ENCODE measurements around the gene RPP21.

DNA sequence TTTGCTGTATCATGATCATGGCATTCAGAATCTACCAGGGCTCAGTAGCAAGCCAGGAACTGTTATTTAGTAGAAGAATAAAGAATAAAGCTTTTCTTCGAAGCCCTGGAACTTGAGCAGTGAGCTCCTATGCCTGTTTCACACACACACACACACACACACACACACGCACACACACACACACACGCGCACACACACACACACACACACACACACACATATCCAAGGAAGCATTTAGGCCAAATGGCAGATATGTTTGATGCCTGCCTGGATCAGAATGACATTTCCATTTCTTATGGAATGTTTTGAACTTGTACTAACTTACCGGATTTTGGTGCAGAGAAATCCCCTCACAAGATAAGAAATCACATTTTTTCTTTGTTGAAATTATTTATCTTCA lies 35.5 kb downstream of the RPP21 start:
- TF ChIP-seq CTCF (IDR thresholded peaks at IDR 0.05) (no peak), POLR2A (IDR thresholded peaks at IDR 0.05) (no peak)

Data from lower leg skin (tissue), 3 donors.